ENCODE data around the gene PPP6R2. TPM values are rescaled to one million over a fixed set of nuclear protein-coding genes. Genes with fewer than 3 reads are reported as not detected.
A peak's percentile ranks its signal among the peaks of the same experiment; 100 is the strongest.

The PPP6R2 gene
- total RNA-seq, 2 donors from 2014 or later: 61.1 to 100 TPM

- Mint-ChIP-seq H3K36me3 (no peaks in the 10 kb centered on the region), H3K27ac (no peak overlapping the region), H3K4me3 (no peak overlapping the region), H3K27me3 (peaks cover 0 to 16% of the 10 kb centered on the region in 2 donors), H3K9me3 (no peaks in the 10 kb centered on the region), H3K4me1 (ENCODE audit: low read depth in 2 of 2) (peaks cover 0 to 4% of the 10 kb centered on the region in 2 donors)
- ATAC-seq (no peak), DNase-seq (ENCODE audit: low spot score) (no peak)
These were observed 41.0 kb upstream of the PPP6R2 start for GRCh38 chr22:50302041-50302541.

GRCh38 chr22:50302564-50302963 lies 40.6 kb upstream of the PPP6R2 start:
- DNase-seq (ENCODE audit: low spot score) (no peak), ATAC-seq (no peak)
- Mint-ChIP-seq H3K36me3 (no peaks in the 10 kb centered on the region), H3K9me3 (no peaks in the 10 kb centered on the region), H3K4me3 (no peak overlapping the region), H3K27me3 (peaks cover 0 to 13% of the 10 kb centered on the region in 2 donors), H3K4me1 (ENCODE audit: low read depth in 2 of 2) (peaks cover 0 to 4% of the 10 kb centered on the region in 2 donors), H3K27ac (no peak overlapping the region)

GRCh38 chr22:50303515-50303847 lies 39.6 kb upstream of the PPP6R2 start:
- H3K9me3 Mint-ChIP-seq: no peaks in the 10 kb centered on the region
- no peak for DNase-seq (ENCODE audit: low spot score)
- H3K4me3 Mint-ChIP-seq: no peak overlapping the region
- H3K36me3 Mint-ChIP-seq: no peaks in the 10 kb centered on the region
- no peak overlapping the region for H3K27ac Mint-ChIP-seq
- peaks cover 0 to 4% of the 10 kb centered on the region in 2 donors for H3K4me1 Mint-ChIP-seq (ENCODE audit: low read depth in 2 of 2)
- H3K27me3 Mint-ChIP-seq: peaks cover 0 to 13% of the 10 kb centered on the region in 2 donors
- no peak for ATAC-seq

GRCh38 chr22:50303848-50304527 lies 39.1 kb upstream of the PPP6R2 start:
- H3K36me3 Mint-ChIP-seq: no peaks in the 10 kb centered on the region
- no peak overlapping the region for H3K4me3 Mint-ChIP-seq
- ATAC-seq: peak in 1 of 2 donors; percentile 1
- no peak for DNase-seq (ENCODE audit: low spot score)
- H3K9me3 Mint-ChIP-seq: no peaks in the 10 kb centered on the region
- H3K27ac Mint-ChIP-seq: no peak overlapping the region
- H3K27me3 Mint-ChIP-seq: peaks cover 0 to 15% of the 10 kb centered on the region in 2 donors
- peaks cover 0 to 4% of the 10 kb centered on the region in 2 donors for H3K4me1 Mint-ChIP-seq (ENCODE audit: low read depth in 2 of 2)

- ATAC-seq: no peak
- Mint-ChIP-seq H3K9me3 (no peaks in the 10 kb centered on the region), H3K4me1 (ENCODE audit: low read depth in 2 of 2) (peaks cover 0 to 4% of the 10 kb centered on the region in 2 donors), H3K27me3 (peaks cover 0 to 15% of the 10 kb centered on the region in 2 donors), H3K36me3 (no peaks in the 10 kb centered on the region), H3K4me3 (no peak overlapping the region), H3K27ac (no peak overlapping the region)
- no peak for DNase-seq (ENCODE audit: low spot score)
These were observed 38.4 kb upstream of the PPP6R2 start for GRCh38 chr22:50304528-50305392.

GRCh38 chr22:50305393-50305922 lies 37.7 kb upstream of the PPP6R2 start:
- peaks cover 0 to 4% of the 10 kb centered on the region in 2 donors for H3K4me1 Mint-ChIP-seq (ENCODE audit: low read depth in 2 of 2)

GRCh38 chr22:50305923-50306566 lies 37.1 kb upstream of the PPP6R2 start:
- Mint-ChIP-seq H3K27me3 (peaks cover 0 to 12% of the 10 kb centered on the region in 2 donors), H3K4me1 (ENCODE audit: low read depth in 2 of 2) (peaks cover 0 to 4% of the 10 kb centered on the region in 2 donors), H3K9me3 (no peaks in the 10 kb centered on the region), H3K27ac (no peak overlapping the region), H3K4me3 (no peak overlapping the region), H3K36me3 (no peaks in the 10 kb centered on the region)
- no peak for ATAC-seq
- DNase-seq (ENCODE audit: low spot score): no peak

More at GRCh38 chr22:50305393-50305922, 37.7 kb upstream of the PPP6R2 start:
- peaks cover 0 to 15% of the 10 kb centered on the region in 2 donors for H3K27me3 Mint-ChIP-seq
- no peak overlapping the region for H3K4me3 Mint-ChIP-seq
- H3K36me3 Mint-ChIP-seq: no peaks in the 10 kb centered on the region
- ATAC-seq (no peak), DNase-seq (ENCODE audit: low spot score) (no peak)
- H3K9me3 Mint-ChIP-seq: no peaks in the 10 kb centered on the region
- H3K27ac Mint-ChIP-seq: no peak overlapping the region

- Mint-ChIP-seq H3K36me3 (no peaks in the 10 kb centered on the region), H3K9me3 (no peaks in the 10 kb centered on the region), H3K27me3 (peaks cover 0 to 11% of the 10 kb centered on the region in 2 donors), H3K27ac (no peak within 1 kb of the TSS), H3K4me1 (ENCODE audit: low read depth in 2 of 2) (peaks cover 0 to 4% of the 10 kb centered on the region in 2 donors), H3K4me3 (no peak within 1 kb of the TSS)
- ATAC-seq (peak; percentile 47 to 57), DNase-seq (ENCODE audit: low spot score) (no peak)
These were observed 36.1 kb upstream of the PPP6R2 start, which contains the start of gene PLXNB2 for GRCh38 chr22:50306753-50307749. Gene PLXNB2, minus strand, starts transcription at chr22:50307646. Its CDS starts 17,062 bp downstream, at chr22:50290584.

- peaks cover 0 to 11% of the 10 kb centered on the region in 2 donors for H3K27me3 Mint-ChIP-seq
- H3K4me3 Mint-ChIP-seq: no peak overlapping the region
- no peak for DNase-seq (ENCODE audit: low spot score)
- no peaks in the 10 kb centered on the region for H3K36me3 Mint-ChIP-seq
- H3K9me3 Mint-ChIP-seq: no peaks in the 10 kb centered on the region
- H3K27ac Mint-ChIP-seq: no peak overlapping the region
- ATAC-seq: no peak
- H3K4me1 Mint-ChIP-seq (ENCODE audit: low read depth in 2 of 2): peaks cover 0 to 4% of the 10 kb centered on the region in 2 donors
These were observed 35.1 kb upstream of the PPP6R2 start for GRCh38 chr22:50307890-50308596.

GRCh38 chr22:50308597-50308935 lies 34.6 kb upstream of the PPP6R2 start:
- ATAC-seq (no peak), DNase-seq (ENCODE audit: low spot score) (no peak)
- Mint-ChIP-seq H3K27ac (no peak overlapping the region), H3K36me3 (no peaks in the 10 kb centered on the region), H3K4me3 (peak overlapping the region; percentile 37), H3K4me1 (ENCODE audit: low read depth in 2 of 2) (peaks cover 0 to 4% of the 10 kb centered on the region in 2 donors), H3K9me3 (no peaks in the 10 kb centered on the region), H3K27me3 (peaks cover 0 to 11% of the 10 kb centered on the region in 2 donors)

- Mint-ChIP-seq H3K4me3 (peak overlapping the region; percentile 37), H3K36me3 (no peaks in the 10 kb centered on the region), H3K27ac (no peak overlapping the region), H3K4me1 (ENCODE audit: low read depth in 2 of 2) (peaks cover 1 to 4% of the 10 kb centered on the region in 2 donors), H3K27me3 (peaks cover 0 to 11% of the 10 kb centered on the region in 2 donors), H3K9me3 (no peaks in the 10 kb centered on the region)
- DNase-seq (ENCODE audit: low spot score) (no peak), ATAC-seq (no peak)
These were observed 34.0 kb upstream of the PPP6R2 start for GRCh38 chr22:50308986-50309600.

GRCh38 chr22:50309601-50309991 lies 33.5 kb upstream of the PPP6R2 start:
- H3K9me3 Mint-ChIP-seq: no peaks in the 10 kb centered on the region
- peaks cover 6 to 9% of the 10 kb centered on the region in 2 donors for H3K4me1 Mint-ChIP-seq (ENCODE audit: low read depth in 2 of 2)
- H3K36me3 Mint-ChIP-seq: no peaks in the 10 kb centered on the region
- DNase-seq (ENCODE audit: low spot score): no peak
- H3K27ac Mint-ChIP-seq: no peak overlapping the region
- H3K27me3 Mint-ChIP-seq: peaks cover 0 to 8% of the 10 kb centered on the region in 2 donors
- no peak overlapping the region for H3K4me3 Mint-ChIP-seq
- no peak for ATAC-seq

Data from natural killer cell treated with Interleukin-12 subunit alpha and Interleukin-12 subunit beta and Interleukin-15 and Interleukin-18, amount 100 ng/mL, for 72 hours (primary cell).